Keratinocyte (primary cell): ENCODE measurements around the gene KNL1.

Experiments used
- CTCF ChIP-seq, 3 experiments: IDR thresholded peaks in 1 of 3; conservative IDR thresholded peaks in 1 of 3; optimal IDR thresholded peaks in 1 of 3; 2 replicates in 2 of 3; 3 replicates in 1 of 3; pipeline versions ENCODE3 to v1.5.1; 2011; ENCODE audit warnings: low read length in 3 of 3, mild to moderate bottlenecking in 3 of 3, moderate library complexity in 2 of 3, control low read depth in 1 of 3, inconsistent platforms in 1 of 3; ENCODE audit not compliant: insufficient read depth in 2 of 3; ENCODE audit errors: extremely low read depth in 1 of 3
- EZH2 ChIP-seq: IDR thresholded peaks from one replicate; pipeline ENCODE4 v1.6.1; 2012; ENCODE audit warnings: inconsistent platforms, mild to moderate bottlenecking, low read length, moderate library complexity

- TF ChIP-seq CTCF (optimal IDR thresholded peaks at IDR 0.05 in 1 of 3, IDR thresholded peaks at IDR 0.05 in 1 of 3, conservative IDR thresholded peaks at IDR 0.05 in 1 of 3; ENCODE audit: extremely low read depth in 1 of 3, insufficient read depth in 2 of 3, low read length in 3 of 3) (no peak), EZH2 (no peak)
These were observed 9.9 kb upstream of the KNL1 start for GRCh38 chr15:40584191-40584590.
